H9 (cell line): ENCODE measurements around the gene ENTR1. TPM values are rescaled to one million over a fixed set of nuclear protein-coding genes. Genes with fewer than 3 reads are reported as not detected.

ENCODE experiments used
- DNase-seq: peaks from one replicate; pipeline ENCODE4 v3.0.0-alpha.2; 2017
- H2AFZ ChIP-seq: one replicate; pipeline ENCODE4 v1.6.1; 2013; ENCODE audit warnings: mild to moderate bottlenecking, low read length, control low read depth, moderate library complexity
- H2AK5ac ChIP-seq: 2 replicates; pipeline ENCODE4 v1.6.1; 2013; ENCODE audit warnings: low read length, control low read depth, mixed read lengths; ENCODE audit not compliant: insufficient read length
- H2BK120ac ChIP-seq: one replicate; pipeline ENCODE4 v1.6.1; 2013; ENCODE audit warnings: low read depth, mild to moderate bottlenecking, low read length, control low read depth, inconsistent platforms; ENCODE audit not compliant: poor library complexity, severe bottlenecking
- H2BK12ac ChIP-seq: 2 replicates; pipeline ENCODE4 v1.6.1; 2013; ENCODE audit warnings: low read length, control low read depth, mixed read lengths, low read depth; ENCODE audit not compliant: insufficient read length
- H2BK15ac ChIP-seq: 2 replicates; pipeline ENCODE4 v1.6.1; 2013; ENCODE audit warnings: low read depth, low read length, control low read depth
- H2BK20ac ChIP-seq: one replicate; pipeline ENCODE4 v1.6.1; 2013; ENCODE audit warnings: low read depth, mild to moderate bottlenecking, low read length, control low read depth, inconsistent platforms; ENCODE audit not compliant: poor library complexity, severe bottlenecking
- H2BK5ac ChIP-seq: 2 replicates; pipeline ENCODE4 v1.6.1; 2013; ENCODE audit warnings: low read length, control low read depth, mixed read lengths; ENCODE audit not compliant: insufficient read length
- H3K14ac ChIP-seq: 2 replicates; pipeline ENCODE4 v1.6.1; 2013; ENCODE audit warnings: low read length, control low read depth; ENCODE audit not compliant: insufficient read depth
- H3K18ac ChIP-seq: 2 replicates; pipeline ENCODE4 v1.6.1; 2013; ENCODE audit warnings: low read depth, mild to moderate bottlenecking, mixed read lengths, low read length, control low read depth; ENCODE audit not compliant: insufficient read length
- H3K23ac ChIP-seq: 2 replicates; pipeline ENCODE4 v1.6.1; 2013; ENCODE audit warnings: low read length, control low read depth, mixed read lengths, low read depth; ENCODE audit not compliant: insufficient read length
- H3K23me2 ChIP-seq: 2 replicates; pipeline ENCODE4 v1.6.1; 2013; ENCODE audit warnings: low read depth, mild to moderate bottlenecking, mixed read lengths, low read length, control low read depth; ENCODE audit not compliant: insufficient read length, poor library complexity, severe bottlenecking
- H3K27ac ChIP-seq: 2 replicates; pipeline ENCODE4 v1.5.1; 2013; ENCODE audit warnings: low read length, control low read depth, mixed read lengths, low read depth; ENCODE audit not compliant: insufficient read length
- H3K27me3 ChIP-seq: 2 replicates; pipeline ENCODE4 v1.6.1; 2013; ENCODE audit warnings: low read length, control low read depth, inconsistent platforms; ENCODE audit not compliant: insufficient read depth
- H3K4ac ChIP-seq: 2 replicates; pipeline ENCODE4 v1.6.1; 2013; ENCODE audit warnings: low read depth, mild to moderate bottlenecking, control low read depth, inconsistent platforms, low read length, moderate library complexity
- H3K4me1 ChIP-seq: 2 replicates; pipeline ENCODE4 v1.6.1; 2013; ENCODE audit warnings: low read length, control low read depth, inconsistent platforms; ENCODE audit not compliant: insufficient read depth
- H3K4me2 ChIP-seq: 2 replicates; pipeline ENCODE4 v1.6.1; 2013; ENCODE audit warnings: low read length, control low read depth, mixed read lengths; ENCODE audit not compliant: insufficient read length, insufficient read depth
- H3K56ac ChIP-seq: 2 replicates; pipeline ENCODE4 v1.6.1; 2013; ENCODE audit warnings: low read depth, mild to moderate bottlenecking, mixed read lengths, low read length, control low read depth; ENCODE audit not compliant: insufficient read length
- H3K79me1 ChIP-seq: 2 replicates; pipeline ENCODE4 v1.6.1; 2013; ENCODE audit warnings: low read depth, mild to moderate bottlenecking, moderate library complexity, low read length, control low read depth, inconsistent platforms; ENCODE audit not compliant: insufficient read depth, poor library complexity, severe bottlenecking
- H3K79me2 ChIP-seq: 2 replicates; pipeline ENCODE4 v1.6.1; 2013; ENCODE audit warnings: low read length, control low read depth, inconsistent platforms; ENCODE audit not compliant: insufficient read depth
- H3K9ac ChIP-seq: 2 replicates; pipeline ENCODE4 v1.6.1; 2013; ENCODE audit warnings: low read length, control low read depth, mixed read lengths; ENCODE audit not compliant: insufficient read length; ENCODE audit errors: extremely low read depth
- H3K9me3 ChIP-seq: one replicate; pipeline ENCODE4 v1.6.1; 2013; ENCODE audit warnings: low read depth, low read length, inconsistent platforms; ENCODE audit not compliant: control insufficient read depth
- H3T11ph ChIP-seq: one replicate; pipeline ENCODE4 v1.6.1; 2013; ENCODE audit warnings: mild to moderate bottlenecking, low read length, control low read depth, inconsistent platforms
- H4K20me1 ChIP-seq: one replicate; pipeline ENCODE4 v1.6.1; 2013; ENCODE audit not compliant: control insufficient read depth, insufficient read length, insufficient read depth
- H4K5ac ChIP-seq: 2 replicates; pipeline ENCODE4 v1.6.1; 2013; ENCODE audit warnings: low read depth, mild to moderate bottlenecking, mixed read lengths, low read length, control low read depth; ENCODE audit not compliant: insufficient read length
- H4K8ac ChIP-seq: replicated peaks from 2 replicates; pipeline ENCODE4 v1.6.1; 2013; ENCODE audit warnings: low read length, control low read depth, mixed read lengths, low read depth; ENCODE audit not compliant: insufficient read length
- H4K91ac ChIP-seq: 2 replicates; pipeline ENCODE4 v1.6.1; 2013; ENCODE audit warnings: low read depth, mild to moderate bottlenecking, moderate library complexity, mixed read lengths, low read length, control low read depth; ENCODE audit not compliant: insufficient read length
- H3K27ac Mint-ChIP-seq, 3 experiments: 2 replicates in 2 of 3; 3 replicates in 1 of 3; pipeline ENCODE4 v1.8.0; 2020 to 2021; ENCODE audit warnings: mixed read lengths in 3 of 3, mild to moderate bottlenecking in 1 of 3, moderate library complexity in 1 of 3
- H3K27me3 Mint-ChIP-seq: 2 replicates; pipeline ENCODE4 v1.8.0; 2021; ENCODE audit warnings: low read depth, mild to moderate bottlenecking, moderate library complexity, mixed read lengths
- H3K36me3 Mint-ChIP-seq, 3 experiments: 2 replicates in 2 of 3; 3 replicates in 1 of 3; pipeline ENCODE4 v1.8.0; 2020 to 2021; ENCODE audit warnings: low read depth in 3 of 3, mixed read lengths in 3 of 3; ENCODE audit not compliant: insufficient read depth in 1 of 3
- H3K4me1 Mint-ChIP-seq, 2 experiments: 2 replicates each; pipeline ENCODE4 v1.8.0; 2020; ENCODE audit warnings: mixed read lengths in 2 of 2
- H3K4me3 Mint-ChIP-seq, 2 experiments: 2 replicates in 1 of 2; 3 replicates in 1 of 2; pipeline ENCODE4 v1.8.0; 2020 to 2021; ENCODE audit warnings: mild to moderate bottlenecking in 2 of 2, mixed read lengths in 2 of 2, moderate library complexity in 1 of 2
- H3K9me3 Mint-ChIP-seq, 2 experiments: 2 replicates in 1 of 2; 3 replicates in 1 of 2; pipeline ENCODE4 v1.8.0; 2020; ENCODE audit warnings: mild to moderate bottlenecking in 2 of 2, mixed read lengths in 2 of 2, moderate library complexity in 1 of 2
- WGBS: extraction: QIAGEN DNeasy Blood & Tissue Kit; methylation state at CpG from one replicate; pipeline ENCODE4 v1.1.7; 2013; ENCODE audit warnings: missing lambda C conversion rate, low lambda C conversion rate, mixed read lengths; ENCODE audit not compliant: insufficient read length; ENCODE audit errors: extremely low coverage; 5-methylcytosine and 5-hydroxymethylcytosine counted together
- total RNA-seq: library from RNA; stranded (reverse); gene quantifications from 2 replicates; pipeline ENCODE4 v1.2.1, GENCODE V29; 2021
- TF ChIP-seq, protein P1 (sequence below): fragments of 200-600 bp; sonication (generic); conservative IDR thresholded peaks from 3 replicates; pipeline ENCODE4 v1.8.0; 2021; ENCODE audit warnings: antibody characterized with exemption, mild to moderate bottlenecking

Gene ENTR1
- total RNA-seq, 1 experiment from 2014 or later: 108 TPM

DNA sequence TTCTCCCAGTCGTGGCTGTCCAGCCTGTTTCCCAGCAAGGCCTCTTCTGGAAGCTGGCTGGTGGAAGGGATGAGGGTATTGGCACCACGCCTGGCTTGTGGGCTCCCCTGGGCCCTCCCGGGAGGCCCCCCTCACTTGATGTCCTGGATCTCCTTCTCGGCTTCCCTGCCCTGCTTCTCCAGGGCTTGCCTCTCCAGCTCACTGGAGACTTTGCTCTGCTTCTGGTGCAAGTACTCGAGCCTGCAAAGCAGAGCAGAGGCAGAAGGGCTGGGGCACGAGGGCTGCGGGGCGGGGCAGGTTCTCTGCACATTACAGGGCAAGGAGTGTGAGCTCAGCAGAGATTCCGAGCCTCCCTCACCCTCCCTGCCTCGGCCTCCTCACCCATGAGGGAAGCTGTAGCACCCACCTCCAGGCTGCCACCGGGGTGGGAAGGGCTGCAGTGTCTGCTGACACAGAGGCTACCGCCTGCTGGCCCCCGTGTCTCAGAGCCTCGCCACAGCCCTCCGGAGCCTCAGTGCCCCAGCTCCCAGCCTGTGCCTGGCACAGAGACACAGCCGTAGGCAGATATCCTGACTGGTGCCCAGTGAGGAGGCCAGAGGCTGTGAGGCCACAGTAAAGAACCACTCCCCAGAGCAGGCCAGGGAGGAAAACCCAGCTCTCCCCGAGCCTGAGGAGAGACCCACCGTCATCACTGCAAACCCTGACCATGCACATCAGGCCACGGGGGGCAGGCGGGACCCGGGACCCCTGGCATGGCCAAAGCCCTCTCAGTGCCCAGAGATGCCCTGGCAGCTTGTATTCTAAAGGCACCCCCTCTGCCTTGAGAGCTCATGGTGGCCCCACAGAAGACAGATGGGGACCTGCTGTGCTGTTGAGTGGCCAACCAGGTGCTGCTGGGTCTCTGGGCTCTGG, 17.6 kb downstream of the ENTR1 start:
- Histone ChIP-seq H3K23ac (no peak overlapping the region), H3K9me3 (no peaks in the 10 kb centered on the region), H4K20me1 (no peaks in the 10 kb centered on the region), H3K27me3 (no peaks in the 10 kb centered on the region), H4K5ac (no peak overlapping the region), H3K18ac (no peak overlapping the region), H2BK5ac (no peak overlapping the region), H4K91ac (no peak overlapping the region), H2AK5ac (no peak overlapping the region), H2BK15ac (no peak overlapping the region), H2BK12ac (no peak overlapping the region), H3K23me2 (no peaks in the 10 kb centered on the region), H3K79me1 (no peaks in the 10 kb centered on the region), H2AFZ (no peak overlapping the region), H3K4ac (no peak overlapping the region), H3K14ac (no peak overlapping the region), H3T11ph (no peak overlapping the region), H4K8ac (no peak overlapping the region), H3K79me2 (no peaks in the 10 kb centered on the region), H2BK120ac (no peak overlapping the region), H3K4me1 (no peaks in the 10 kb centered on the region), H2BK20ac (no peak overlapping the region), H3K4me2 (no peak overlapping the region), H3K27ac (no peak overlapping the region), H3K9ac (no peak overlapping the region), H3K56ac (no peak overlapping the region)
- no peak for DNase-seq
- no CpG with 5 or more reads among the region's 21 CpGs for WGBS
- no peak overlapping the region for H3K27ac Mint-ChIP-seq
- H3K9me3 Mint-ChIP-seq: no peaks in the 10 kb centered on the region
- no peaks in the 10 kb centered on the region for H3K27me3 Mint-ChIP-seq
- H3K4me1 Mint-ChIP-seq: no peaks in the 10 kb centered on the region
- TF ChIP-seq, protein P1, sequence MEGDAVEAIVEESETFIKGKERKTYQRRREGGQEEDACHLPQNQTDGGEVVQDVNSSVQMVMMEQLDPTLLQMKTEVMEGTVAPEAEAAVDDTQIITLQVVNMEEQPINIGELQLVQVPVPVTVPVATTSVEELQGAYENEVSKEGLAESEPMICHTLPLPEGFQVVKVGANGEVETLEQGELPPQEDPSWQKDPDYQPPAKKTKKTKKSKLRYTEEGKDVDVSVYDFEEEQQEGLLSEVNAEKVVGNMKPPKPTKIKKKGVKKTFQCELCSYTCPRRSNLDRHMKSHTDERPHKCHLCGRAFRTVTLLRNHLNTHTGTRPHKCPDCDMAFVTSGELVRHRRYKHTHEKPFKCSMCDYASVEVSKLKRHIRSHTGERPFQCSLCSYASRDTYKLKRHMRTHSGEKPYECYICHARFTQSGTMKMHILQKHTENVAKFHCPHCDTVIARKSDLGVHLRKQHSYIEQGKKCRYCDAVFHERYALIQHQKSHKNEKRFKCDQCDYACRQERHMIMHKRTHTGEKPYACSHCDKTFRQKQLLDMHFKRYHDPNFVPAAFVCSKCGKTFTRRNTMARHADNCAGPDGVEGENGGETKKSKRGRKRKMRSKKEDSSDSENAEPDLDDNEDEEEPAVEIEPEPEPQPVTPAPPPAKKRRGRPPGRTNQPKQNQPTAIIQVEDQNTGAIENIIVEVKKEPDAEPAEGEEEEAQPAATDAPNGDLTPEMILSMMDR: no peak
- H3K36me3 Mint-ChIP-seq: peaks cover 46 to 75% (median 74%) of the 10 kb centered on the region in 3 experiments; a peak in 6 of 7 replicates
- no peak overlapping the region for H3K4me3 Mint-ChIP-seq
